Measurements from ENCODE around the gene HCK. TPM values are rescaled to one million over a fixed set of nuclear protein-coding genes. Genes with fewer than 3 reads are reported as not detected.

The HCK gene
- total RNA-seq, 1 experiment from 2014 or later = not detected

- ChIA-PET CTCF (no interaction called here), POLR2A (ENCODE audit: unreplicated experiment) (no interaction called here)
- H4K20me1 ChIP-seq (ENCODE audit: insufficient read depth) = no peaks in the 10 kb centered on the region
- intact Hi-C loops (cut with micrococcal nuclease; ENCODE audit: unreplicated experiment) = no loop called here
- no TSS peak for BruUV-seq (replicated peaks)
- H3K9me3 ChIP-seq (ENCODE audit: insufficient read depth, low read depth) = no peaks in the 10 kb centered on the region
- no peaks in the 10 kb centered on the region for H3K36me3 ChIP-seq (ENCODE audit: low read depth)
- H3K4me1 ChIP-seq (replicated peaks; ENCODE audit: insufficient read depth) = peaks cover 5% of the 10 kb centered on the region; the same call in 1 of the 2 replicates
- H3K27ac ChIP-seq = no peak overlapping the region
- no peaks in the 10 kb centered on the region for H3K79me2 ChIP-seq (ENCODE audit: low read depth)
- H3K4me3 ChIP-seq = no peak overlapping the region
- TF ChIP-seq EZH2 (IDR thresholded peaks at IDR 0.05; ENCODE audit: low read depth) (no peak), CTCF (conservative IDR thresholded peaks at IDR 0.05) (no peak)
- H2AFZ ChIP-seq = no peak overlapping the region
- no peak overlapping the region for H3K4me2 ChIP-seq
- H3K27me3 ChIP-seq (ENCODE audit: insufficient read depth, low read depth) = peaks cover 51% of the 10 kb centered on the region
- H3F3A ChIP-seq (ENCODE audit: insufficient read depth, low read depth) = no peaks in the 10 kb centered on the region
- DNase-seq = no peak
- H3K9me2 ChIP-seq (ENCODE audit: insufficient read depth) = no peaks in the 10 kb centered on the region
Measured at GRCh38 chr20:32063695-32064094, 11.7 kb downstream of the HCK start.

GRCh38 chr20:32064667-32065066 is 12.6 kb downstream of the HCK start:
- Histone ChIP-seq H3K4me2 (no peak overlapping the region), H3K27ac (no peak overlapping the region), H3K4me1 (replicated peaks; ENCODE audit: insufficient read depth) (peaks cover 5% of the 10 kb centered on the region; the same call in 1 of the 2 replicates), H4K20me1 (ENCODE audit: insufficient read depth) (no peaks in the 10 kb centered on the region), H3K36me3 (ENCODE audit: low read depth) (no peaks in the 10 kb centered on the region), H3K4me3 (no peak overlapping the region), H3K9me2 (ENCODE audit: insufficient read depth) (no peaks in the 10 kb centered on the region), H3F3A (ENCODE audit: insufficient read depth, low read depth) (no peaks in the 10 kb centered on the region), H3K27me3 (ENCODE audit: insufficient read depth, low read depth) (peaks cover 43% of the 10 kb centered on the region), H3K9me3 (ENCODE audit: insufficient read depth, low read depth) (no peaks in the 10 kb centered on the region), H3K79me2 (ENCODE audit: low read depth) (no peaks in the 10 kb centered on the region), H2AFZ (no peak overlapping the region)
- intact Hi-C loops (cut with micrococcal nuclease; ENCODE audit: unreplicated experiment) = no loop called here
- POLR2A ChIA-PET (ENCODE audit: unreplicated experiment) = interaction anchor here (0.6 kb wide), 1 partner anchor 43 kb away, joined by 4 read pairs; no protein-coding TSS in a partner anchor
- BruUV-seq (replicated peaks) = no TSS peak
- DNase-seq = no peak
- CTCF ChIA-PET = no interaction called here
- no peak for TF ChIP-seq EZH2 (IDR thresholded peaks at IDR 0.05; ENCODE audit: low read depth)
- no peak for TF ChIP-seq CTCF (conservative IDR thresholded peaks at IDR 0.05)

GRCh38 chr20:32067234-32067821 is 15.3 kb downstream of the HCK start:
- H3K36me3 ChIP-seq (ENCODE audit: low read depth) = no peaks in the 10 kb centered on the region
- ChIA-PET CTCF (no interaction called here), POLR2A (ENCODE audit: unreplicated experiment) (interaction anchor here (0.6 to 0.7 kb wide), 2 partner anchors 173 to 1117 kb away, joined by 3 to 8 read pairs; no protein-coding TSS in a partner anchor)
- no peak overlapping the region for H3K27ac ChIP-seq
- H3K4me1 ChIP-seq (replicated peaks; ENCODE audit: insufficient read depth) = peaks cover 5% of the 10 kb centered on the region; the same call in 1 of the 2 replicates
- H3K9me2 ChIP-seq (ENCODE audit: insufficient read depth) = no peaks in the 10 kb centered on the region
- intact Hi-C loops (cut with micrococcal nuclease; ENCODE audit: unreplicated experiment) = no loop called here
- peak; percentile 55 to 75 for DNase-seq
- H3K9me3 ChIP-seq (ENCODE audit: insufficient read depth, low read depth) = no peaks in the 10 kb centered on the region
- H3K4me3 ChIP-seq = no peak overlapping the region
- no peak overlapping the region for H3K4me2 ChIP-seq
- H2AFZ ChIP-seq = no peak overlapping the region
- H3F3A ChIP-seq (ENCODE audit: insufficient read depth, low read depth) = no peaks in the 10 kb centered on the region
- no TSS peak for BruUV-seq (replicated peaks)
- TF ChIP-seq CTCF (conservative IDR thresholded peaks at IDR 0.05) = no peak
- no peak for TF ChIP-seq EZH2 (IDR thresholded peaks at IDR 0.05; ENCODE audit: low read depth)
- H3K27me3 ChIP-seq (ENCODE audit: insufficient read depth, low read depth) = peaks cover 29% of the 10 kb centered on the region
- no peaks in the 10 kb centered on the region for H4K20me1 ChIP-seq (ENCODE audit: insufficient read depth)
- H3K79me2 ChIP-seq (ENCODE audit: low read depth) = no peaks in the 10 kb centered on the region
